ENCODE results near the gene TNFRSF17.
A peak's percentile ranks its signal among the peaks of the same experiment; 100 is the strongest.

Gene TNFRSF17

GRCh38 chr16:11977376-11978041, 12.5 kb downstream of the TNFRSF17 start:
- TF ChIP-seq, protein P1, sequence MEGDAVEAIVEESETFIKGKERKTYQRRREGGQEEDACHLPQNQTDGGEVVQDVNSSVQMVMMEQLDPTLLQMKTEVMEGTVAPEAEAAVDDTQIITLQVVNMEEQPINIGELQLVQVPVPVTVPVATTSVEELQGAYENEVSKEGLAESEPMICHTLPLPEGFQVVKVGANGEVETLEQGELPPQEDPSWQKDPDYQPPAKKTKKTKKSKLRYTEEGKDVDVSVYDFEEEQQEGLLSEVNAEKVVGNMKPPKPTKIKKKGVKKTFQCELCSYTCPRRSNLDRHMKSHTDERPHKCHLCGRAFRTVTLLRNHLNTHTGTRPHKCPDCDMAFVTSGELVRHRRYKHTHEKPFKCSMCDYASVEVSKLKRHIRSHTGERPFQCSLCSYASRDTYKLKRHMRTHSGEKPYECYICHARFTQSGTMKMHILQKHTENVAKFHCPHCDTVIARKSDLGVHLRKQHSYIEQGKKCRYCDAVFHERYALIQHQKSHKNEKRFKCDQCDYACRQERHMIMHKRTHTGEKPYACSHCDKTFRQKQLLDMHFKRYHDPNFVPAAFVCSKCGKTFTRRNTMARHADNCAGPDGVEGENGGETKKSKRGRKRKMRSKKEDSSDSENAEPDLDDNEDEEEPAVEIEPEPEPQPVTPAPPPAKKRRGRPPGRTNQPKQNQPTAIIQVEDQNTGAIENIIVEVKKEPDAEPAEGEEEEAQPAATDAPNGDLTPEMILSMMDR (IDR thresholded peaks at IDR 0.05; ENCODE audit: extremely low read depth, missing control alignments): no peak
- no peak for DNase-seq (ENCODE audit: low spot score)

DNA sequence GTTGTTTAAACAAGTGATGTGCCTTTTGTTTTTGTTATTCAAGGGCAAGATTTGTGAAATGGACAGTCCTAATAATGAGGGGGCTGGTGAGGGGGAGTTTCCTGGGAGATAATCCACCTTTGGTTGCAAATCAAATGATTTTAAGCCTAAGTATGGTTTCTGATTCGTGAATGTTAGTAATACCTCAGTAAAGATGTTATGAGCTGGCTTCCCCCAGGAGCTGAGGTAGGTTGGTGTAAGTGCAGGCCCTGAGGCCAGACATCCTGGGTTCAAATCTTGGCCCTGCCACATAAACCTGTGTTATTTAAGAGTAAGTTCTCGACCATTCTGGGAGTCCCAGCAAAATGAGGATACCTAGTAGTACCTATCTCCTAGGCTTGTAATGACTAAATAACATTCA, 13.1 kb downstream of the TNFRSF17 start:
- no peak for DNase-seq (ENCODE audit: low spot score)
- TF ChIP-seq, protein P1 (IDR thresholded peaks at IDR 0.05; ENCODE audit: extremely low read depth, missing control alignments): no peak

GRCh38 chr16:11979013-11979672, 14.1 kb downstream of the TNFRSF17 start:
- DNase-seq (ENCODE audit: low spot score): no peak
- TF ChIP-seq, protein P1 (IDR thresholded peaks at IDR 0.05; ENCODE audit: extremely low read depth, missing control alignments): no peak

DNA sequence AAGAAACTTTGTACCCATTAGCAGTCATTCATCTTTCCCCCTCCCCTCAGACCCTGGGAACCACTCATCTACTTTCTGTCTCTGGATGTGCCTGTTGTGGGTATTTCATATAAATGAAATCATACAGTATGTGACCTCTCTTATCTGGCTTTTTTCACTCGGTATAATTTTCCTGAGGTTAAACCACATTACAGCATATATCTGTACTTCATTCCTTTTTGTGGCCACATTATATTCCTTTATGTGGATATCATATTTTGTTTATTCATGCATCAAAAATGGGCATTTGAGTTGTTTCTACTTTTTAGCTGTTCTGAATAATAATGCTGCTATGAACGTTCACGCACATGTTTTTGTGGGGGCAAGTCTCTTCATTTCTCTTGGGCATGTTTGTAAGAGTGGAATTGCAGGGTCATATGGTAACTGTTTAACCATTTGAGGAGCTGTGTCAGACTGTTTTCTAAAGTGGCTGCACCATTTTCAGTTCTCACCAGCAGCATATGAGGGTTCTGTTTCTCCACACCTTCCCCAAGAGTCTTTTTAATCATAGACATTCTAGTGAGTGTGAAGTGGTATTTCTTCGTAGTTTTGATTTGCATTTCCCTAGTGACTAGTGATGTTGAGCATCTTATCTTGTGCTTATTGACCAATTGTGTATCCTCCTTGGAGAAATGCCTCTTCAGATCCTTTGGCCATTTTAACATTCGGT, 15.3 kb downstream of the TNFRSF17 start:
- TF ChIP-seq, protein P1 (IDR thresholded peaks at IDR 0.05; ENCODE audit: extremely low read depth, missing control alignments): no peak
- DNase-seq (ENCODE audit: low spot score): peak; percentile 47

DNA sequence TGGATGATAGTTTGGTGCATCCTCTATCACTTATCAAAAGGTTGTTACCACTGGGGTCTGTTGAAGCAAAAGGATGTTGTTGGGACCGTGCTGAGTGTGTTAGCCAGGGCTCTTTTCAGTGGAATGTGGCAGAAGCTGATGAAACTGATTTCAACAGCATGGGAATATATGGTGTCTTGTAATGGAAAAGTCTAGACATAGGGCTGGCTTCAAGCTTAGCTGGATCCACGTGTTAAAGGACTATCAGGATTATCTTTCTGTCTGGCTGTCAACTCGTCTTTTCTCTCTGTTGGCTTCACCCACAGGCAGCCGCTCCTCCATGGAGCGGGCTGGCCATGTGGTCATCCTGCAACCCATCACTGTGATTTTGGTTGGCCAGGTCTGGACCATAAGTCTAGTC, 20.2 kb downstream of the TNFRSF17 start:
- TF ChIP-seq, protein P1 (IDR thresholded peaks at IDR 0.05; ENCODE audit: extremely low read depth, missing control alignments): no peak
- no peak for DNase-seq (ENCODE audit: low spot score)

DNA sequence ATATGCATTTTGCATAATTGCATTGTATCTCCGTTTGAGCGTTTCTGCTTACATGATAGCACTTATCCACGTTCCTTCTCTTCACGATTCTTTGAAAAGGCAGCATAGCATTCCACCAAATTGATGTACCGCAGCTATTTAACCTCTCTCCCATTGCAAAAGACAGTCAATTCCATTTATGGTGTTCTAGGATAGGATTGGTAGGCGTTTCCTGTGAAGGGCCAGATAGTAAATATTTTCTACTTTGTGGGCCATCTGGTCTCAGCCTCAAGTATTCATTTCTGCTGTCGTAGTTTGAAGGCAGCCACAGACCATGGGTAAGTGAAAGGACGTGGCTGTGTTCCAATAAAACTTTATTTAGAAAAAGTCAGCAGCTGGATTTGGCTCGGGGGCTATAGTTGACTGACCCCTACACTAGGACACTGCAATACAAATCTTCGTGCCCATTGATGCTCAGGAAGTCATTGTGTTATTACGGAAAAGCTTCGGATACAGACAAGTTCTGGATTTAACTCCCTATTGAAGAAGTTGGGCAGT, 21.6 kb downstream of the TNFRSF17 start:
- no peak for DNase-seq (ENCODE audit: low spot score)
- TF ChIP-seq, protein P1 (IDR thresholded peaks at IDR 0.05; ENCODE audit: extremely low read depth, missing control alignments): no peak

Measured in GM20000 (cell line).